Naive thymus-derived CD4-positive, alpha-beta T cell (primary cell): Measurements from ENCODE around the gene KRT79. TPM values are rescaled to one million over a fixed set of nuclear protein-coding genes. Genes with fewer than 3 reads are reported as not detected.
A peak's percentile ranks its signal among the peaks of the same experiment; 100 is the strongest.

Experiments used
- ATAC-seq: fragments of 150-1000 bp; cut with Tn5 transposase; 2 replicates; pipeline ENCODE4 v1.10.0; 2021; ENCODE audit warnings: mild to moderate bottlenecking, moderate library complexity
- CTCF ChIA-PET: fragments of 350-600 bp; sonication (Branson Sonifier 250); formaldehyde crosslinking; loops from one replicate; lab custom pipeline; 2021; ENCODE audit warnings: antibody characterized with exemption; lab: Charles Lee
- POLR2A ChIA-PET: fragments of 350-600 bp; sonication (Branson Sonifier 250); formaldehyde crosslinking; loops from one replicate; lab custom pipeline; 2021; ENCODE audit warnings: antibody characterized with exemption, inconsistent platforms; lab: Charles Lee
- DNase-seq, 9 donors: peaks; one replicate each; pipeline versions ENCODE4 v3.0.0 to v3.0.0-alpha.2; 2020 to 2022; ENCODE audit warnings: mixed read lengths in 1 of 9
- H3K27ac ChIP-seq: one replicate; pipeline ENCODE4 v1.7.0; 2013; ENCODE audit warnings: mild to moderate bottlenecking, low read depth, low read length, moderate library complexity
- H3K27me3 ChIP-seq, 2 donors: one replicate each; pipeline ENCODE4 v1.7.0; 2013; ENCODE audit warnings: low read length in 2 of 2, mild to moderate bottlenecking in 2 of 2, moderate library complexity in 2 of 2; ENCODE audit not compliant: control insufficient read depth in 2 of 2, insufficient read depth in 2 of 2
- H3K36me3 ChIP-seq, 3 experiments: 1 replicate in 2 of 3; 2 replicates in 1 of 3; pipeline ENCODE4 v1.7.0; 2013; ENCODE audit warnings: low read length in 3 of 3, mild to moderate bottlenecking in 3 of 3, moderate library complexity in 1 of 3; ENCODE audit not compliant: insufficient read depth in 3 of 3, control insufficient read depth in 2 of 3
- H3K4me1 ChIP-seq, 2 donors: one replicate each; pipeline ENCODE4 v1.7.0; 2013; ENCODE audit warnings: low read length in 2 of 2, mild to moderate bottlenecking in 2 of 2, moderate library complexity in 1 of 2; ENCODE audit not compliant: control insufficient read depth in 2 of 2, insufficient read depth in 2 of 2
- H3K4me3 ChIP-seq: 2 replicates; pipeline ENCODE4 v1.7.0; 2013; ENCODE audit warnings: mild to moderate bottlenecking, low read length
- H3K9me3 ChIP-seq, 3 experiments: 1 replicate in 2 of 3; 2 replicates in 1 of 3; pipeline ENCODE4 v1.7.0; 2013; ENCODE audit warnings: low read length in 3 of 3; ENCODE audit not compliant: control insufficient read depth in 2 of 3
- H3K27ac Mint-ChIP-seq, 9 donors: one replicate each; pipeline ENCODE4 v1.8.0; 2020 to 2022; ENCODE audit warnings: mixed read lengths in 9 of 9, mild to moderate bottlenecking in 8 of 9, moderate library complexity in 5 of 9, inconsistent platforms in 2 of 9
- H3K27me3 Mint-ChIP-seq, 5 donors: one replicate each; pipeline ENCODE4 v1.8.0; 2021 to 2022; ENCODE audit warnings: mixed read lengths in 5 of 5, mild to moderate bottlenecking in 1 of 5
- H3K36me3 Mint-ChIP-seq, 5 donors: one replicate each; pipeline ENCODE4 v1.8.0; 2020 to 2022; ENCODE audit warnings: mixed read lengths in 5 of 5, mild to moderate bottlenecking in 3 of 5, inconsistent platforms in 1 of 5
- H3K4me1 Mint-ChIP-seq, 7 donors: one replicate each; pipeline ENCODE4 v1.8.0; 2020 to 2022; ENCODE audit warnings: mixed read lengths in 7 of 7, mild to moderate bottlenecking in 3 of 7, inconsistent platforms in 1 of 7
- H3K4me3 Mint-ChIP-seq, 10 donors: one replicate each; pipeline ENCODE4 v1.8.0; 2020 to 2022; ENCODE audit warnings: mild to moderate bottlenecking in 10 of 10, mixed read lengths in 10 of 10, moderate library complexity in 6 of 10, inconsistent platforms in 2 of 10
- H3K9me3 Mint-ChIP-seq, 11 donors: one replicate each; pipeline ENCODE4 v1.8.0; 2020 to 2022; ENCODE audit warnings: mixed read lengths in 11 of 11, mild to moderate bottlenecking in 4 of 11, inconsistent platforms in 1 of 11, moderate library complexity in 1 of 11
- intact Hi-C, 2 donors: fragments of 100-400 bp; cut with micrococcal nuclease; formaldehyde crosslinking; loops; one replicate each; pipeline ENCODE4 v1.15.1; 2023
- polyA plus RNA-seq, 2 donors: library from polyadenylated mRNA; unstranded; fragments of 300-500 nt; fragmentation: Illumina TruSeq; gene quantifications; one replicate each; pipeline ENCODE4 v1.2.3, GENCODE V29; 2021
- total RNA-seq, 6 experiments: library from RNA in 5 of 6; stranded (reverse) in 5 of 6; gene quantifications; 1 replicate in 5 of 6; 2 replicates in 1 of 6; pipeline ENCODE4 v1.2.3 and lab custom pipeline; 2021 to 2026

The KRT79 gene
- total and polyA plus RNA-seq, 7 experiments from 2014 or later, result not detected

GRCh38 chr12:52876372-52876771 is 42.3 kb upstream of the KRT79 start:
- DNase-seq (no peak), ATAC-seq (no peak)
- Mint-ChIP-seq H3K9me3 (no peaks in the 10 kb centered on the region), H3K36me3 (no peaks in the 10 kb centered on the region), H3K27ac (peak overlapping the region in 1 of 9 donors; percentile 28), H3K4me3 (peak overlapping the region in 1 of 10 donors; percentile 20), H3K4me1 (peaks cover 15 to 28% (median 26%) of the 10 kb centered on the region in 7 donors), H3K27me3 (peaks cover 0 to 30% (median 6%) of the 10 kb centered on the region in 5 donors)
- H3K4me1 ChIP-seq, result peaks cover 6 to 8% of the 10 kb centered on the region in 2 donors
- H3K27ac ChIP-seq, result no peak overlapping the region
- no peaks in the 10 kb centered on the region for H3K36me3 ChIP-seq
- intact Hi-C loops, result loop anchor here in 1 of 2 donors (5.0 kb wide), 1 partner anchor 484 kb away; no protein-coding TSS in a partner anchor
- H3K27me3 ChIP-seq, result peaks cover 0 to 3% of the 10 kb centered on the region in 2 donors
- CTCF ChIA-PET, result interaction anchor here (1.5 to 22.1 kb wide), 3 partner anchors 8 to 295 kb away, joined by 5 to 731 read pairs (median 297); partner anchors contain the start of gene KRT74
- no peaks in the 10 kb centered on the region for H3K9me3 ChIP-seq
- H3K4me3 ChIP-seq, result no peak overlapping the region
- POLR2A ChIA-PET, result interaction anchor here (4.2 kb wide), 1 partner anchor 292 kb away, joined by 29 read pairs; no protein-coding TSS in a partner anchor

GRCh38 chr12:52874573-52875435 is 40.7 kb upstream of the KRT79 start:
- no peaks in the 10 kb centered on the region for H3K36me3 Mint-ChIP-seq
- no peaks in the 10 kb centered on the region for H3K9me3 Mint-ChIP-seq
- H3K4me1 ChIP-seq, result peaks cover under 1 to 11% of the 10 kb centered on the region in 2 donors
- peak overlapping the region; percentile 30 for H3K4me3 ChIP-seq
- peak overlapping the region; percentile 74 to 87 (median 80) for H3K4me3 Mint-ChIP-seq
- H3K36me3 ChIP-seq, result no peaks in the 10 kb centered on the region
- ChIA-PET CTCF (interaction anchor here (0.8 to 22.1 kb wide), 7 partner anchors 10 to 547 kb away, joined by 3 to 731 read pairs (median 10); partner anchors contain the start of gene KRT74), POLR2A (interaction anchor here (0.6 to 4.2 kb wide), 3 partner anchors 241 to 291 kb away, joined by 3 to 29 read pairs (median 8); no protein-coding TSS in a partner anchor)
- H3K27ac ChIP-seq, result no peak overlapping the region
- intact Hi-C loops, result loop anchor here (5.0 kb wide), 2 partner anchors 183 to 483 kb away; no protein-coding TSS in a partner anchor
- ATAC-seq, result no peak
- peak overlapping the region; percentile 19 to 93 (median 75) for H3K27ac Mint-ChIP-seq
- H3K9me3 ChIP-seq, result no peaks in the 10 kb centered on the region
- peaks cover 0 to 18% (median 0%) of the 10 kb centered on the region in 5 donors for H3K27me3 Mint-ChIP-seq
- DNase-seq, result no peak
- H3K4me1 Mint-ChIP-seq, result peaks cover 16 to 34% (median 27%) of the 10 kb centered on the region in 7 donors
- H3K27me3 ChIP-seq, result no peaks in the 10 kb centered on the region

GRCh38 chr12:52873832-52874572 is 39.9 kb upstream of the KRT79 start:
- peak; percentile 76 for ATAC-seq
- no peaks in the 10 kb centered on the region for H3K27me3 ChIP-seq
- peaks cover 19 to 37% (median 28%) of the 10 kb centered on the region in 7 donors for H3K4me1 Mint-ChIP-seq
- H3K9me3 ChIP-seq, result no peaks in the 10 kb centered on the region
- no peaks in the 10 kb centered on the region for H3K36me3 Mint-ChIP-seq
- intact Hi-C loops, result loop anchor here in 1 of 2 donors (5.0 kb wide), 1 partner anchor 182 kb away; no protein-coding TSS in a partner anchor
- CTCF ChIA-PET, result interaction anchor here (0.6 to 22.1 kb wide), 12 partner anchors 11 to 547 kb away, joined by 3 to 731 read pairs (median 4); partner anchors contain the start of genes KRT2 and KRT74
- H3K4me3 Mint-ChIP-seq, result peak overlapping the region; percentile 74 to 88 (median 84)
- no peak overlapping the region for H3K27ac ChIP-seq
- peak in 8 of 9 donors; percentile 27 to 69 (median 38) for DNase-seq
- H3K27ac Mint-ChIP-seq, result peak overlapping the region; percentile 53 to 93 (median 81)
- H3K36me3 ChIP-seq, result no peaks in the 10 kb centered on the region
- POLR2A ChIA-PET, result interaction anchor here (0.5 to 4.2 kb wide), 5 partner anchors 132 to 1255 kb away, joined by 3 to 29 read pairs (median 3); partner anchors contain the start of gene EIF4B
- no peaks in the 10 kb centered on the region for H3K9me3 Mint-ChIP-seq
- H3K4me1 ChIP-seq, result peaks cover 0 to 12% of the 10 kb centered on the region in 2 donors
- H3K27me3 Mint-ChIP-seq, result peaks cover 0 to 18% (median 0%) of the 10 kb centered on the region in 5 donors
- H3K4me3 ChIP-seq, result peak overlapping the region; percentile 47

GRCh38 chr12:52873513-52873831 is 39.4 kb upstream of the KRT79 start:
- CTCF ChIA-PET, result interaction anchor here (0.6 to 22.1 kb wide), 11 partner anchors 11 to 546 kb away, joined by 3 to 731 read pairs (median 4); partner anchors contain the start of genes KRT2 and KRT74
- Histone ChIP-seq H3K36me3 (no peaks in the 10 kb centered on the region), H3K27me3 (no peaks in the 10 kb centered on the region), H3K9me3 (no peaks in the 10 kb centered on the region), H3K4me3 (peak overlapping the region; percentile 47), H3K4me1 (peaks cover 0 to 12% of the 10 kb centered on the region in 2 donors), H3K27ac (no peak overlapping the region)
- H3K4me1 Mint-ChIP-seq, result peaks cover 19 to 42% (median 31%) of the 10 kb centered on the region in 7 donors
- intact Hi-C loops, result loop anchor here in 1 of 2 donors (5.0 kb wide), 1 partner anchor 181 kb away; no protein-coding TSS in a partner anchor
- POLR2A ChIA-PET, result interaction anchor here (0.5 to 4.2 kb wide), 5 partner anchors 133 to 1255 kb away, joined by 3 to 29 read pairs (median 3); partner anchors contain the start of gene EIF4B
- DNase-seq (no peak), ATAC-seq (no peak)
- no peaks in the 10 kb centered on the region for H3K9me3 Mint-ChIP-seq
- H3K27me3 Mint-ChIP-seq, result peaks cover 0 to 18% (median 0%) of the 10 kb centered on the region in 5 donors
- peak overlapping the region; percentile 39 to 90 (median 76) for H3K27ac Mint-ChIP-seq
- no peaks in the 10 kb centered on the region for H3K36me3 Mint-ChIP-seq
- peak overlapping the region; percentile 74 to 88 (median 82) for H3K4me3 Mint-ChIP-seq

- peak overlapping the region; percentile 16 to 90 (median 74) for H3K27ac Mint-ChIP-seq
- H3K27ac ChIP-seq, result no peak overlapping the region
- H3K4me3 Mint-ChIP-seq, result peak overlapping the region in 8 of 10 donors; percentile 74 to 88 (median 78)
- H3K27me3 ChIP-seq, result no peaks in the 10 kb centered on the region
- CTCF ChIA-PET, result interaction anchor here (1.0 to 22.1 kb wide), 7 partner anchors 12 to 292 kb away, joined by 3 to 731 read pairs (median 5); partner anchors contain the start of genes KRT2 and KRT74
- ATAC-seq (no peak), DNase-seq (no peak)
- H3K4me1 Mint-ChIP-seq, result peaks cover 20 to 45% (median 36%) of the 10 kb centered on the region in 7 donors
- peaks cover 0 to 16% of the 10 kb centered on the region in 2 donors for H3K4me1 ChIP-seq
- H3K36me3 ChIP-seq, result no peaks in the 10 kb centered on the region
- H3K9me3 ChIP-seq, result no peaks in the 10 kb centered on the region
- H3K36me3 Mint-ChIP-seq, result no peaks in the 10 kb centered on the region
- POLR2A ChIA-PET, result interaction anchor here (0.5 to 4.2 kb wide), 4 partner anchors 11 to 1254 kb away, joined by 3 to 29 read pairs (median 4); partner anchors contain the start of gene EIF4B
- intact Hi-C loops, result loop anchor here in 1 of 2 donors (5.0 kb wide), 1 partner anchor 181 kb away; no protein-coding TSS in a partner anchor
- peaks cover 0 to 18% (median 0%) of the 10 kb centered on the region in 5 donors for H3K27me3 Mint-ChIP-seq
- H3K4me3 ChIP-seq, result no peak overlapping the region
- no peaks in the 10 kb centered on the region for H3K9me3 Mint-ChIP-seq
Measured at GRCh38 chr12:52872644-52873389, 38.7 kb upstream of the KRT79 start.
